ENCODE measurements around the gene RPS6KB1.

Gene RPS6KB1

DNA sequence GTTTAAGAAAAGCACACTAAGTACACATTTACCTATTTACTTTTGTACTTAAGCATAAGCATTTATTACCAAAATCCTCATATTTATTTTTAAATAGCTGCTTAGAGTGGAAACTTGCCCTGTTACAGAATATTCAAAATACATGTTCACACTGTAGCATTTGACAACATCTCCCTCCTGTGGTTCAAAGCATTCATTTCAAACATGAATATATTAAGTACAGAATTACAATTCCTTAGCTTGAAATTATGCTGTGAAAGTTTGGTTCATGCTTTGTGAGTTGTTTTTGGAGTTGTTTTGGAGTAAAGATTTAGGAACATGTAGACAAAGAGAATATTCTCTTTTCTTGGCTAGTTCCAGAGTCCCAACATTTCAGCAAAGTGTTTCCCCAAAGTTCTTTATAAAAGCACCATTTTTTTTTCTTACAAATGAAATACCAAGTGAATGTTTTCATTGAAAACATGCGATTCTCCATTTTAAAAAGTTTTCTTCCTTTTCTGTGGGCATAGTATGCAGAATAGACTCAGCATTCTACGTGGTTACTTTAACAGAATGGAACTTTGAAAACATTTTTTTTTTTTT lies 33.4 kb upstream of the RPS6KB1 start:
- peaks cover 8% of the 10 kb centered on the region; the same call in 1 of the 2 replicates for H3K79me2 ChIP-seq (ENCODE audit: control insufficient read depth, low read length)
- no peak for TF ChIP-seq EZH2phosphoT487 (IDR thresholded peaks at IDR 0.05; ENCODE audit: borderline replicate concordance, low read length)
- TF ChIP-seq, protein P1, sequence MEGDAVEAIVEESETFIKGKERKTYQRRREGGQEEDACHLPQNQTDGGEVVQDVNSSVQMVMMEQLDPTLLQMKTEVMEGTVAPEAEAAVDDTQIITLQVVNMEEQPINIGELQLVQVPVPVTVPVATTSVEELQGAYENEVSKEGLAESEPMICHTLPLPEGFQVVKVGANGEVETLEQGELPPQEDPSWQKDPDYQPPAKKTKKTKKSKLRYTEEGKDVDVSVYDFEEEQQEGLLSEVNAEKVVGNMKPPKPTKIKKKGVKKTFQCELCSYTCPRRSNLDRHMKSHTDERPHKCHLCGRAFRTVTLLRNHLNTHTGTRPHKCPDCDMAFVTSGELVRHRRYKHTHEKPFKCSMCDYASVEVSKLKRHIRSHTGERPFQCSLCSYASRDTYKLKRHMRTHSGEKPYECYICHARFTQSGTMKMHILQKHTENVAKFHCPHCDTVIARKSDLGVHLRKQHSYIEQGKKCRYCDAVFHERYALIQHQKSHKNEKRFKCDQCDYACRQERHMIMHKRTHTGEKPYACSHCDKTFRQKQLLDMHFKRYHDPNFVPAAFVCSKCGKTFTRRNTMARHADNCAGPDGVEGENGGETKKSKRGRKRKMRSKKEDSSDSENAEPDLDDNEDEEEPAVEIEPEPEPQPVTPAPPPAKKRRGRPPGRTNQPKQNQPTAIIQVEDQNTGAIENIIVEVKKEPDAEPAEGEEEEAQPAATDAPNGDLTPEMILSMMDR (IDR thresholded peaks at IDR 0.05; ENCODE audit: low read depth, low read length, poor library complexity, severe bottlenecking), result peak; percentile 51
- H3K27ac ChIP-seq (ENCODE audit: low read depth, low read length), result no peak overlapping the region
- no peak overlapping the region for H3K4me3 ChIP-seq (ENCODE audit: low read length)
- H3K9me3 ChIP-seq (ENCODE audit: control insufficient read depth, insufficient read depth, low read length), result no peaks in the 10 kb centered on the region
- peaks cover 6% of the 10 kb centered on the region for H3F3A ChIP-seq (ENCODE audit: control insufficient read depth, insufficient read depth)
- H3K4me1 ChIP-seq (ENCODE audit: control insufficient read depth, low read length), result no peaks in the 10 kb centered on the region
- no peaks in the 10 kb centered on the region for H4K20me1 ChIP-seq (ENCODE audit: control insufficient read depth, insufficient read depth, low read depth, low read length)
- H3K4me2 ChIP-seq (ENCODE audit: low read length), result no peak overlapping the region
- H3K36me3 ChIP-seq (ENCODE audit: control insufficient read depth, low read length), result peaks cover 5% of the 10 kb centered on the region
- no peaks in the 10 kb centered on the region for H3K9me2 ChIP-seq (replicated peaks; ENCODE audit: control insufficient read depth, low read length)
- no peaks in the 10 kb centered on the region for H3K27me3 ChIP-seq (ENCODE audit: control insufficient read depth, low read length)

DNA sequence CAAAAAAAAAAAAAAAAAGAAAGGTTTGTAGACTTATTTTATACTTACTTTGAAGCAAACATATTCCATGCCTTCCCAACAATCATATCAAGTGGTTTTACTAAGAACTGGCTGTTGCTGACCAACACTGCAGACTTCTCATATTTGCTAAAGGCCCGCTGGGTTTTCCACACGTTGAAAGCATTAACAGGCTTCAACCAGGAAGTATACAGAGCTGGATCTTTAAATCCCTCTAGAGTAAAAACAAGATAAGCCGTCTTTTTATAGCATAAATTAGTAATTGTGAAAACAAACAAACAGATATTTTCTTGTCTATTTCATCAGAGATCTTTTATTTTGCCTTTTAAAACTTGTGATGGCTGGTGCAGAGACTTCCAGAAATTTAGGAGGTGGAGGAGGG lies 29.3 kb upstream of the RPS6KB1 start:
- Histone ChIP-seq H4K20me1 (ENCODE audit: control insufficient read depth, insufficient read depth, low read depth, low read length) (no peaks in the 10 kb centered on the region), H3K4me1 (ENCODE audit: control insufficient read depth, low read length) (no peaks in the 10 kb centered on the region), H3K27ac (ENCODE audit: low read depth, low read length) (no peak overlapping the region), H3F3A (ENCODE audit: control insufficient read depth, insufficient read depth) (peaks cover under 1% of the 10 kb centered on the region; the same call in 1 of the 2 replicates), H3K79me2 (ENCODE audit: control insufficient read depth, low read length) (no peaks in the 10 kb centered on the region; the same call in 1 of the 2 replicates), H3K4me2 (ENCODE audit: low read length) (no peak overlapping the region), H3K9me3 (ENCODE audit: control insufficient read depth, insufficient read depth, low read length) (no peaks in the 10 kb centered on the region), H3K9me2 (replicated peaks; ENCODE audit: control insufficient read depth, low read length) (no peaks in the 10 kb centered on the region), H3K36me3 (ENCODE audit: control insufficient read depth, low read length) (peaks cover 5% of the 10 kb centered on the region), H3K4me3 (ENCODE audit: low read length) (no peak overlapping the region), H3K27me3 (ENCODE audit: control insufficient read depth, low read length) (no peaks in the 10 kb centered on the region)
- TF ChIP-seq, protein P1 (IDR thresholded peaks at IDR 0.05; ENCODE audit: low read depth, low read length, poor library complexity, severe bottlenecking), result no peak
- no peak for TF ChIP-seq EZH2phosphoT487 (IDR thresholded peaks at IDR 0.05; ENCODE audit: borderline replicate concordance, low read length)

DNA sequence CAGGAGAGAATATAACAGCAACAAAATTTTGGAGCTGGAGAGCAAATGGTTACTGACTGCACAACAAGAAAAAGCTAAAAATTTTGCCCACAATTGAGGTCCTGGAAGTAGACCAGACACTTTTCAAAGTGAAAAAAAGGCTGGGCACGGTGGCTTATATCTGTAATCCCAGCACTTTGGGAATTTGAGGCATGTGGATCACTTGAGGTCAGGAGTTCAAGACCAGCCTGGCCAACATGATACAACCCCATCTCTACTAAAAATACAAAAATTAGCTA lies 23.0 kb upstream of the RPS6KB1 start:
- peaks cover 6% of the 10 kb centered on the region for H3K4me1 ChIP-seq (ENCODE audit: control insufficient read depth, low read length)
- H3K27ac ChIP-seq (ENCODE audit: low read depth, low read length), result no peak overlapping the region

More for the DNA sequence above, 23.0 kb upstream of the RPS6KB1 start:
- Histone ChIP-seq H3K27me3 (ENCODE audit: control insufficient read depth, low read length) (no peaks in the 10 kb centered on the region), H3K36me3 (ENCODE audit: control insufficient read depth, low read length) (peaks cover 4% of the 10 kb centered on the region), H3F3A (ENCODE audit: control insufficient read depth, insufficient read depth) (0 out of 2 replicates have a peak, but pooled peaks cover 2% of the 10 kb centered on the region), H3K9me2 (replicated peaks; ENCODE audit: control insufficient read depth, low read length) (no peaks in the 10 kb centered on the region), H4K20me1 (ENCODE audit: control insufficient read depth, insufficient read depth, low read depth, low read length) (no peaks in the 10 kb centered on the region), H3K79me2 (ENCODE audit: control insufficient read depth, low read length) (no peaks in the 10 kb centered on the region), H3K9me3 (ENCODE audit: control insufficient read depth, insufficient read depth, low read length) (no peaks in the 10 kb centered on the region), H3K4me3 (ENCODE audit: low read length) (no peak overlapping the region), H3K4me2 (ENCODE audit: low read length) (no peak overlapping the region)
- TF ChIP-seq, protein P1 (IDR thresholded peaks at IDR 0.05; ENCODE audit: low read depth, low read length, poor library complexity, severe bottlenecking), result no peak
- TF ChIP-seq EZH2phosphoT487 (IDR thresholded peaks at IDR 0.05; ENCODE audit: borderline replicate concordance, low read length), result no peak

Data from DOHH2 (cell line).